Fibroblast of lung (primary cell): Measurements from ENCODE around the gene RNF5. TPM values are rescaled to one million over a fixed set of nuclear protein-coding genes. Genes with fewer than 3 reads are reported as not detected.

Experiments
- DNase-seq, 2 donors: peaks; one replicate each; pipeline versions ENCODE4 v3.0.0 to v3.0.0-alpha.2; 2010; ENCODE audit warnings: low read depth in 2 of 2
- H2AFZ ChIP-seq: 2 replicates; pipeline ENCODE4 v1.5.1; 2012; ENCODE audit warnings: low read length, control low read depth, inconsistent platforms
- H3K27ac ChIP-seq: 2 replicates; pipeline ENCODE4 v1.5.1; 2011; ENCODE audit warnings: low read length, control low read depth; ENCODE audit not compliant: insufficient read depth
- H3K27me3 ChIP-seq: 2 replicates; pipeline ENCODE4 v1.5.1; 2011; ENCODE audit warnings: mild to moderate bottlenecking, low read length; ENCODE audit not compliant: control insufficient read depth, insufficient read depth
- H3K36me3 ChIP-seq: 2 replicates; pipeline ENCODE4 v1.5.1; 2011; ENCODE audit warnings: low read length; ENCODE audit not compliant: control insufficient read depth, insufficient read depth
- H3K4me1 ChIP-seq: 2 replicates; pipeline ENCODE4 v1.5.1; 2011; ENCODE audit warnings: low read length; ENCODE audit not compliant: control insufficient read depth, insufficient read depth; ENCODE audit errors: extremely low read depth
- H3K4me2 ChIP-seq: 2 replicates; pipeline ENCODE4 v1.5.1; 2011; ENCODE audit warnings: low read length, control low read depth; ENCODE audit not compliant: insufficient read depth; ENCODE audit errors: extremely low read depth
- H3K4me3 ChIP-seq, 4 experiments: fragments of 200-600 bp in 1 of 4; sonication (generic) in 1 of 4; replicated peaks in 1 of 4; 2 replicates each; pipeline ENCODE4 v1.5.1; 2011 to 2016; ENCODE audit warnings: low read length in 4 of 4, low read depth in 3 of 4, mild to moderate bottlenecking in 3 of 4, control low read depth in 2 of 4, inconsistent platforms in 1 of 4, mixed read lengths in 1 of 4; ENCODE audit not compliant: insufficient read depth in 1 of 4; ENCODE audit errors: control extremely low read depth in 1 of 4
- H3K79me2 ChIP-seq: 2 replicates; pipeline ENCODE4 v1.5.1; 2012; ENCODE audit warnings: mild to moderate bottlenecking, low read length, inconsistent platforms; ENCODE audit not compliant: control insufficient read depth, insufficient read depth
- H3K9ac ChIP-seq: 2 replicates; pipeline ENCODE4 v1.5.1; 2011; ENCODE audit warnings: mild to moderate bottlenecking, low read length, control low read depth; ENCODE audit not compliant: insufficient read depth
- H3K9me3 ChIP-seq: 2 replicates; pipeline ENCODE4 v1.5.1; 2012; ENCODE audit warnings: low read depth, low read length; ENCODE audit not compliant: control insufficient read depth, insufficient read depth
- H4K20me1 ChIP-seq: 2 replicates; pipeline ENCODE4 v1.5.1; 2011; ENCODE audit warnings: low read length; ENCODE audit not compliant: control insufficient read depth, insufficient read depth; ENCODE audit errors: extremely low read depth
- CTCF ChIP-seq, 2 donors: IDR thresholded peaks in 1 of 2; conservative IDR thresholded peaks in 1 of 2; 1 replicate in 1 of 2; 2 replicates in 1 of 2; pipeline ENCODE4 v1.5.1; 2011 to 2012; ENCODE audit warnings: low read length in 2 of 2, control low read depth in 1 of 2, inconsistent platforms in 1 of 2, low read depth in 1 of 2, mild to moderate bottlenecking in 1 of 2
- EZH2 ChIP-seq: IDR thresholded peaks from 2 replicates; pipeline ENCODE4 v1.5.1; 2012; ENCODE audit warnings: low read length, control low read depth, mild to moderate bottlenecking; ENCODE audit errors: missing control alignments
- polyA plus RNA-seq, 2 donors: library from polyadenylated mRNA; depleted of rRNA in 1 of 2; stranded (reverse) in 1 of 2; unstranded in 1 of 2; fragments of >200 nt; gene quantifications; 2 replicates each; pipeline ENCODE4 v1.2.1, GENCODE V29; 2011 to 2012; ENCODE audit warnings: missing spikeins in 1 of 2
- total RNA-seq: library from RNA; depleted of rRNA; stranded (reverse); fragments of >200 nt; gene quantifications from 2 replicates; pipeline ENCODE4 v1.2.1, GENCODE V29; 2014

Gene RNF5
- total and polyA plus RNA-seq, 2 donors (not counting 1 experiment from before 2014, with no cell fraction given), result 23.9 to 63.4 TPM

GRCh38 chr6:32203426-32204267 lies 25.4 kb downstream of the RNF5 start:
- Histone ChIP-seq H4K20me1 (no peaks in the 10 kb centered on the region), H3K9me3 (no peaks in the 10 kb centered on the region)

DNA sequence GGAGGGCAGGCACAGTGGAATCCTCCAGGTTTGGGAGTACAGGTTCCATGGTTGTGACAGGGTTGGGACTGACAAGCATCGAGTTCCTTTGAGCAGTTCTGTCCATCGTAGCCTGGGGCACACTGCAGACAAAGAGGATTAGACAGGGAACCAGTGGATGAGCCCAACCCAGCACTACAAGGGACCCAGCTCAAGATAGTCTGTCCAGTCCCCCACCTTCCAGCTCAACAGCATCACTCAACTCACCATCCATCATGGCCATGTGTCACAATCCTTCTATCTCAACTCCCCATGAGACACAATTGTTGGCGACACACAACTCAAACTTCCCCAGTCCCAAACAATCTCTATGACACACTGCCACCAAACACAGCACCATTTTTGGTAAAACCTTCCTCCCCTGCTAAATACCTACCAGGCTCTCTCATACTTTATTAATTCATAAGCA lies 26.1 kb downstream of the RNF5 start:
- no peak for DNase-seq
- Histone ChIP-seq H3K36me3 (no peaks in the 10 kb centered on the region), H3K27ac (no peak overlapping the region), H3K9ac (no peak overlapping the region), H3K4me3 (no peak overlapping the region), H4K20me1 (no peaks in the 10 kb centered on the region), H3K4me1 (no peaks in the 10 kb centered on the region), H2AFZ (no peak overlapping the region), H3K79me2 (no peaks in the 10 kb centered on the region), H3K9me3 (no peaks in the 10 kb centered on the region), H3K27me3 (peaks cover 9% of the 10 kb centered on the region), H3K4me2 (no peak overlapping the region)
- no peak for TF ChIP-seq CTCF (conservative IDR thresholded peaks at IDR 0.05 in 1 of 2, IDR thresholded peaks at IDR 0.05 in 1 of 2; ENCODE audit: low read depth in 1 of 2, low read length in 2 of 2)
- TF ChIP-seq EZH2, result no peak

More at GRCh38 chr6:32203426-32204267, 25.4 kb downstream of the RNF5 start:
- Histone ChIP-seq H3K4me1 (no peaks in the 10 kb centered on the region), H3K4me2 (no peak overlapping the region), H3K79me2 (no peaks in the 10 kb centered on the region), H3K27me3 (peaks cover 9% of the 10 kb centered on the region), H3K4me3 (no peak overlapping the region), H3K27ac (no peak overlapping the region), H3K36me3 (no peaks in the 10 kb centered on the region), H2AFZ (no peak overlapping the region), H3K9ac (no peak overlapping the region)
- TF ChIP-seq EZH2, result no peak
- TF ChIP-seq CTCF (conservative IDR thresholded peaks at IDR 0.05 in 1 of 2, IDR thresholded peaks at IDR 0.05 in 1 of 2; ENCODE audit: low read depth in 1 of 2, low read length in 2 of 2), result no peak
- no peak for DNase-seq

DNA sequence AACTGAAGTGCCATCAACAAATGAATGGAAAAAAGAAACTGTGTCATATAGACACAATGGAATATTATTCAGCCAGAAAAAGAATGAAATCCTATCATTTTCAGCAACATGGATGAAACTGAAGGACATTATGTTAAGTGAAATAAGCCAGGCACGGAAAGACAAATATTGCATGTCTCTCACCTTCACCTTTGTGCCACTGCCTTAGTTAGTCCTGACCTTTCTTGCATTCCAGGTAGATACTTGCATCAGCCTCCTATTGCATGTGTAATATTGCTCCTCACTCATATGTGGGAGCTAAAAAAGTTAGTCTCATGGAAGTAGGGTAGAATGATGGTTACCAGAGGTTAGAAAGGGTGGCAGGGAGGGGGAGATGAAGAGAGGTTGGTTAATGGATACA lies 30.8 kb downstream of the RNF5 start:
- no peak overlapping the region for H3K27ac ChIP-seq
- TF ChIP-seq EZH2, result no peak
- TF ChIP-seq CTCF (conservative IDR thresholded peaks at IDR 0.05 in 1 of 2, IDR thresholded peaks at IDR 0.05 in 1 of 2; ENCODE audit: low read depth in 1 of 2, low read length in 2 of 2), result no peak
- no peaks in the 10 kb centered on the region for H3K4me1 ChIP-seq
- no peak overlapping the region for H3K4me2 ChIP-seq
- H3K9me3 ChIP-seq, result no peaks in the 10 kb centered on the region
- no peaks in the 10 kb centered on the region for H4K20me1 ChIP-seq
- no peaks in the 10 kb centered on the region for H3K36me3 ChIP-seq
- no peak for DNase-seq
- no peak overlapping the region for H2AFZ ChIP-seq
- H3K9ac ChIP-seq, result no peak overlapping the region
- no peaks in the 10 kb centered on the region for H3K27me3 ChIP-seq
- no peaks in the 10 kb centered on the region for H3K79me2 ChIP-seq
- H3K4me3 ChIP-seq, result no peak overlapping the region
